Caco-2 (cell line): ENCODE data around the gene MAST2. TPM values are rescaled to one million over a fixed set of nuclear protein-coding genes. Genes with fewer than 3 reads are reported as not detected.
"Not testable (repeated sequence)": the region's sequence is repeated elsewhere in the genome, so short reads cannot be mapped to it uniquely, and the experiment has no call there.

Experiments used
- BruUV-seq: library from RNA; stranded (reverse); fragments of 400-500 nt; replicated peaks from 2 replicates; lab custom pipeline; 2021; lab: Mats Ljungman, UMichigan
- CTCF ChIA-PET: fragments of 300-600 bp; sonication (Branson Sonifier 250); formaldehyde crosslinking; loops from one replicate; lab custom pipeline; 2022; ENCODE audit warnings: antibody characterized with exemption; lab: Charles Lee
- POLR2A ChIA-PET: fragments of 300-600 bp; sonication (Branson Sonifier 250); formaldehyde crosslinking; loops from one replicate; lab custom pipeline; 2022; ENCODE audit warnings: antibody characterized with exemption; lab: Charles Lee
- DNase-seq, 2 experiments: peaks; one replicate each; pipeline versions ENCODE4 v3.0.0 to v3.0.0-alpha.2; 2020 to 2022
- H3K27me3 ChIP-seq: replicated peaks from 2 replicates; pipeline ENCODE4 v1.6.0; 2011; ENCODE audit warnings: low read length; ENCODE audit not compliant: control insufficient read depth, insufficient read depth
- H3K36me3 ChIP-seq: 2 replicates; pipeline ENCODE4 v1.5.1; 2011; ENCODE audit warnings: low read length; ENCODE audit not compliant: control insufficient read depth, insufficient read depth
- H3K4me1 ChIP-seq: fragments of 250-450 bp; sonication (Bioruptor Pico); 2 replicates; pipeline ENCODE4 v1.5.1; 2020; ENCODE audit warnings: mild to moderate bottlenecking
- H3K4me3 ChIP-seq: 2 replicates; pipeline ENCODE4 v1.5.1; 2011; ENCODE audit warnings: low read depth, mild to moderate bottlenecking, control low read depth, low read length
- H3K9me3 ChIP-seq: fragments of 250-450 bp; sonication (Bioruptor Pico); 2 replicates; pipeline ENCODE4 v1.5.1; 2020; ENCODE audit warnings: mild to moderate bottlenecking, moderate library complexity
- H3K27ac Mint-ChIP-seq: one replicate; pipeline ENCODE4 v1.8.0; 2022; ENCODE audit warnings: mixed read lengths; ENCODE audit not compliant: unreplicated experiment
- H3K27me3 Mint-ChIP-seq: one replicate; pipeline ENCODE4 v1.8.0; 2022; ENCODE audit warnings: mixed read lengths; ENCODE audit not compliant: insufficient read depth, unreplicated experiment
- H3K36me3 Mint-ChIP-seq: one replicate; pipeline ENCODE4 v1.8.0; 2022; ENCODE audit warnings: mild to moderate bottlenecking, mixed read lengths; ENCODE audit not compliant: insufficient read depth, unreplicated experiment
- H3K4me1 Mint-ChIP-seq: one replicate; pipeline ENCODE4 v1.8.0; 2022; ENCODE audit warnings: low read depth, mixed read lengths; ENCODE audit not compliant: unreplicated experiment
- H3K4me3 Mint-ChIP-seq: one replicate; pipeline ENCODE4 v1.8.0; 2022; ENCODE audit warnings: mild to moderate bottlenecking, moderate library complexity, mixed read lengths; ENCODE audit not compliant: unreplicated experiment
- H3K9me3 Mint-ChIP-seq: one replicate; pipeline ENCODE4 v1.8.0; 2022; ENCODE audit warnings: mixed read lengths; ENCODE audit not compliant: unreplicated experiment
- CTCF ChIP-seq, 2 experiments: fragments of 200-600 bp in 1 of 2; IDR thresholded peaks; 1 replicate in 1 of 2; 2 replicates in 1 of 2; pipeline versions ENCODE4 v1.5.1 to v1.8.0; 2011 to 2022; ENCODE audit warnings: antibody characterized with exemption in 1 of 2, control low read depth in 1 of 2, inconsistent platforms in 1 of 2, low read depth in 1 of 2, low read length in 1 of 2, mild to moderate bottlenecking in 1 of 2, moderate library complexity in 1 of 2; ENCODE audit not compliant: insufficient read depth in 1 of 2, severe bottlenecking in 1 of 2, unreplicated experiment in 1 of 2
- intact Hi-C: fragments of 100-400 bp; cut with micrococcal nuclease; formaldehyde crosslinking; loops from one replicate; pipeline ENCODE4 v1.10.0; 2022; ENCODE audit not compliant: unreplicated experiment
- total RNA-seq: library from RNA; stranded (reverse); gene quantifications from 2 replicates; pipeline ENCODE4 v1.2.3, GENCODE V29; 2022

MAST2 gene
- total RNA-seq, 1 experiment from 2014 or later, result 43.3 TPM

- H3K9me3 ChIP-seq, result no peaks in the 10 kb centered on the region
- H3K36me3 ChIP-seq, result no peaks in the 10 kb centered on the region
- ChIA-PET POLR2A (no interaction called here), CTCF (no interaction called here)
- H3K4me1 ChIP-seq, result peaks cover 10% of the 10 kb centered on the region; the same call in 1 of the 2 replicates
- H3K27me3 Mint-ChIP-seq, result no peaks in the 10 kb centered on the region
- no peak for TF ChIP-seq CTCF (IDR thresholded peaks at IDR 0.05; ENCODE audit: insufficient read depth in 1 of 2, low read depth in 1 of 2, low read length in 1 of 2, severe bottlenecking in 1 of 2, unreplicated experiment in 1 of 2)
- H3K4me3 Mint-ChIP-seq, result no peak overlapping the region
- H3K4me1 Mint-ChIP-seq, result peaks cover 23% of the 10 kb centered on the region
- H3K36me3 Mint-ChIP-seq, result peaks cover 12% of the 10 kb centered on the region
- no peaks in the 10 kb centered on the region for H3K9me3 Mint-ChIP-seq
- no TSS peak for BruUV-seq
- H3K27ac Mint-ChIP-seq, result no peak overlapping the region
- no peaks in the 10 kb centered on the region for H3K27me3 ChIP-seq
- DNase-seq, result no peak
- H3K4me3 ChIP-seq, result no peak overlapping the region
- intact Hi-C loops, result loop anchor here (5.0 kb wide), 2 partner anchors 41 to 49 kb away; partner anchors contain the start of gene IPP
Observed at GRCh38 chr1:45800899-45801298, 2.5 kb upstream of the MAST2 start.

GRCh38 chr1:45802343-45803298 is 791 bp upstream of the MAST2 start:
- Histone ChIP-seq H3K4me1 (peaks cover 10% of the 10 kb centered on the region; the same call in 1 of the 2 replicates), H3K36me3 (no peaks in the 10 kb centered on the region), H3K27me3 (no peaks in the 10 kb centered on the region), H3K4me3 (peak overlapping the region; percentile 59), H3K9me3 (no peaks in the 10 kb centered on the region)
- peaks cover 24% of the 10 kb centered on the region for H3K4me1 Mint-ChIP-seq
- H3K9me3 Mint-ChIP-seq, result no peaks in the 10 kb centered on the region
- CTCF ChIA-PET, result no interaction called here
- POLR2A ChIA-PET, result interaction anchor here (1.5 kb wide), 1 partner anchor 117 kb away, joined by 4 read pairs; the partner anchor contains the start of gene GPBP1L1
- H3K4me3 Mint-ChIP-seq, result peak overlapping the region; percentile 98
- DNase-seq, result peak; percentile 59 to 67
- H3K27me3 Mint-ChIP-seq, result no peaks in the 10 kb centered on the region
- peaks cover 26% of the 10 kb centered on the region for H3K36me3 Mint-ChIP-seq
- TF ChIP-seq CTCF (IDR thresholded peaks at IDR 0.05; ENCODE audit: insufficient read depth in 1 of 2, low read depth in 1 of 2, low read length in 1 of 2, severe bottlenecking in 1 of 2, unreplicated experiment in 1 of 2), result no peak
- intact Hi-C loops, result loop anchor here (5.0 kb wide), 2 partner anchors 40 to 50 kb away; partner anchors contain the start of gene IPP
- no TSS peak for BruUV-seq
- H3K27ac Mint-ChIP-seq, result peak overlapping the region; percentile 56

GRCh38 chr1:45803781-45804668 is 613 bp downstream of the MAST2 start:
- not testable (repeated sequence) for H3K9me3 ChIP-seq, H3K27me3 ChIP-seq, H3K4me1 ChIP-seq, H3K9me3 Mint-ChIP-seq, H3K36me3 ChIP-seq, H3K27me3 Mint-ChIP-seq
- peaks cover 24% of the 10 kb centered on the region for H3K4me1 Mint-ChIP-seq
- peaks cover 38% of the 10 kb centered on the region for H3K36me3 Mint-ChIP-seq
- H3K4me3 ChIP-seq, result peak overlapping the region; percentile 59
- ChIA-PET CTCF (interaction anchor here (0.6 kb wide), 1 partner anchor 622 kb away, joined by 4 read pairs; no protein-coding TSS in a partner anchor), POLR2A (interaction anchor here (0.6 to 1.5 kb wide), 5 partner anchors 10 to 468 kb away, joined by 3 to 4 read pairs (median 4); partner anchors contain the start of gene GPBP1L1)
- H3K4me3 Mint-ChIP-seq, result peak overlapping the region; percentile 98
- intact Hi-C loops, result loop anchor here (2.0 to 5.0 kb wide), 4 partner anchors 38 to 117 kb away; partner anchors contain the start of genes GPBP1L1 and IPP
- TSS peak; percentile 65 for BruUV-seq
- H3K27ac Mint-ChIP-seq, result peak overlapping the region; percentile 26
- peak; percentile 64 to 67 for DNase-seq
